Measurements from ENCODE around the gene RYR2.

Gene RYR2

GRCh38 chr1:237851210-237851845, 809.3 kb downstream of the RYR2 start:
- Mint-ChIP-seq H3K27me3 (no peaks in the 10 kb centered on the region), H3K27ac (no peak overlapping the region), H3K4me3 (no peak overlapping the region), H3K4me1 (no peaks in the 10 kb centered on the region), H3K36me3 (no peaks in the 10 kb centered on the region), H3K9me3 (peaks cover 14% of the 10 kb centered on the region)
- ATAC-seq, result no peak

- no peak for ATAC-seq
- H3K27me3 Mint-ChIP-seq, result no peaks in the 10 kb centered on the region
- H3K4me1 Mint-ChIP-seq, result no peaks in the 10 kb centered on the region
- peaks cover 9% of the 10 kb centered on the region for H3K9me3 Mint-ChIP-seq
- H3K36me3 Mint-ChIP-seq, result no peaks in the 10 kb centered on the region
- no peak overlapping the region for H3K4me3 Mint-ChIP-seq
- no peak overlapping the region for H3K27ac Mint-ChIP-seq
Observed at GRCh38 chr1:237852342-237852741, 810.4 kb downstream of the RYR2 start.

GRCh38 chr1:237857455-237857854, 815.5 kb downstream of the RYR2 start:
- peaks cover 2% of the 10 kb centered on the region for H3K9me3 Mint-ChIP-seq
- no peaks in the 10 kb centered on the region for H3K4me1 Mint-ChIP-seq
- H3K4me3 Mint-ChIP-seq, result no peak overlapping the region
- no peak for ATAC-seq
- H3K36me3 Mint-ChIP-seq, result no peaks in the 10 kb centered on the region
- no peaks in the 10 kb centered on the region for H3K27me3 Mint-ChIP-seq
- H3K27ac Mint-ChIP-seq, result no peak overlapping the region

- no peak for ATAC-seq
- Mint-ChIP-seq H3K9me3 (peaks cover 2% of the 10 kb centered on the region), H3K4me1 (no peaks in the 10 kb centered on the region), H3K4me3 (no peak overlapping the region), H3K27me3 (no peaks in the 10 kb centered on the region), H3K27ac (no peak overlapping the region), H3K36me3 (no peaks in the 10 kb centered on the region)
Observed at GRCh38 chr1:237858992-237859391, 817.0 kb downstream of the RYR2 start.

- ATAC-seq, result no peak
- Mint-ChIP-seq H3K27me3 (peaks cover 8% of the 10 kb centered on the region), H3K36me3 (no peaks in the 10 kb centered on the region), H3K4me3 (no peak overlapping the region), H3K9me3 (peaks cover 2% of the 10 kb centered on the region), H3K4me1 (peaks cover 5% of the 10 kb centered on the region), H3K27ac (no peak overlapping the region)
Observed at GRCh38 chr1:237861944-237862343, 820.0 kb downstream of the RYR2 start.

GRCh38 chr1:237863234-237863633, 821.2 kb downstream of the RYR2 start:
- H3K4me3 Mint-ChIP-seq, result no peak overlapping the region
- H3K27ac Mint-ChIP-seq, result no peak overlapping the region
- ATAC-seq, result no peak
- H3K36me3 Mint-ChIP-seq, result no peaks in the 10 kb centered on the region
- peaks cover 5% of the 10 kb centered on the region for H3K4me1 Mint-ChIP-seq
- peaks cover 8% of the 10 kb centered on the region for H3K27me3 Mint-ChIP-seq
- H3K9me3 Mint-ChIP-seq, result peaks cover 2% of the 10 kb centered on the region

GRCh38 chr1:237864338-237865244, 822.6 kb downstream of the RYR2 start:
- peaks cover 5% of the 10 kb centered on the region for H3K4me1 Mint-ChIP-seq
- H3K27ac Mint-ChIP-seq, result no peak overlapping the region
- H3K9me3 Mint-ChIP-seq, result peaks cover 2% of the 10 kb centered on the region
- ATAC-seq, result no peak
- H3K4me3 Mint-ChIP-seq, result no peak overlapping the region
- H3K27me3 Mint-ChIP-seq, result peaks cover 8% of the 10 kb centered on the region
- H3K36me3 Mint-ChIP-seq, result no peaks in the 10 kb centered on the region

GRCh38 chr1:237867380-237867888, 825.5 kb downstream of the RYR2 start:
- peaks cover 2% of the 10 kb centered on the region for H3K9me3 Mint-ChIP-seq
- peaks cover 8% of the 10 kb centered on the region for H3K27me3 Mint-ChIP-seq
- H3K27ac Mint-ChIP-seq, result no peak overlapping the region
- peaks cover 5% of the 10 kb centered on the region for H3K4me1 Mint-ChIP-seq
- ATAC-seq, result no peak
- H3K4me3 Mint-ChIP-seq, result no peak overlapping the region
- H3K36me3 Mint-ChIP-seq, result no peaks in the 10 kb centered on the region

- Mint-ChIP-seq H3K36me3 (no peaks in the 10 kb centered on the region), H3K9me3 (peaks cover 2% of the 10 kb centered on the region), H3K27me3 (peaks cover 8% of the 10 kb centered on the region), H3K4me3 (no peak overlapping the region), H3K27ac (no peak overlapping the region), H3K4me1 (peaks cover 5% of the 10 kb centered on the region)
- no peak for ATAC-seq
Observed at GRCh38 chr1:237868817-237869600, 827.0 kb downstream of the RYR2 start.

GRCh38 chr1:237873487-237874211, 831.7 kb downstream of the RYR2 start:
- H3K9me3 Mint-ChIP-seq, result no peaks in the 10 kb centered on the region
- no peaks in the 10 kb centered on the region for H3K36me3 Mint-ChIP-seq
- no peak for ATAC-seq
- no peaks in the 10 kb centered on the region for H3K4me1 Mint-ChIP-seq
- H3K27ac Mint-ChIP-seq, result no peak overlapping the region
- H3K4me3 Mint-ChIP-seq, result no peak overlapping the region
- H3K27me3 Mint-ChIP-seq, result no peaks in the 10 kb centered on the region

- Mint-ChIP-seq H3K4me1 (no peaks in the 10 kb centered on the region), H3K36me3 (no peaks in the 10 kb centered on the region), H3K9me3 (no peaks in the 10 kb centered on the region), H3K27me3 (no peaks in the 10 kb centered on the region), H3K4me3 (no peak overlapping the region), H3K27ac (no peak overlapping the region)
- ATAC-seq, result no peak
Observed at GRCh38 chr1:237875291-237875690, 833.3 kb downstream of the RYR2 start.

- Mint-ChIP-seq H3K27ac (no peak overlapping the region), H3K4me1 (no peaks in the 10 kb centered on the region), H3K9me3 (no peaks in the 10 kb centered on the region), H3K4me3 (no peak overlapping the region), H3K27me3 (no peaks in the 10 kb centered on the region), H3K36me3 (no peaks in the 10 kb centered on the region)
- ATAC-seq, result no peak
Observed at GRCh38 chr1:237877631-237878030, 835.6 kb downstream of the RYR2 start.

GRCh38 chr1:237878406-237878805, 836.4 kb downstream of the RYR2 start:
- Mint-ChIP-seq H3K9me3 (no peaks in the 10 kb centered on the region), H3K4me1 (no peaks in the 10 kb centered on the region), H3K27ac (no peak overlapping the region), H3K36me3 (no peaks in the 10 kb centered on the region), H3K27me3 (no peaks in the 10 kb centered on the region), H3K4me3 (no peak overlapping the region)
- ATAC-seq, result no peak

- no peak overlapping the region for H3K4me3 Mint-ChIP-seq
- ATAC-seq, result no peak
- peaks cover 3% of the 10 kb centered on the region for H3K9me3 Mint-ChIP-seq
- H3K27ac Mint-ChIP-seq, result no peak overlapping the region
- H3K36me3 Mint-ChIP-seq, result no peaks in the 10 kb centered on the region
- no peaks in the 10 kb centered on the region for H3K4me1 Mint-ChIP-seq
- H3K27me3 Mint-ChIP-seq, result no peaks in the 10 kb centered on the region
Observed at GRCh38 chr1:237879195-237879594, 837.2 kb downstream of the RYR2 start.
